Fibroblast of pulmonary artery (primary cell): ENCODE results near the gene ANKRD60.

ENCODE experiments used
- DNase-seq: peaks from one replicate; pipeline ENCODE4 v3.0.0-alpha.2; 2010; ENCODE audit warnings: low read depth
- H3K4me3 ChIP-seq: replicated peaks from 2 replicates; pipeline ENCODE4 v1.5.1; 2011; ENCODE audit warnings: low read depth, mild to moderate bottlenecking, control low read depth, low read length, moderate library complexity
- TF ChIP-seq, protein P1 (sequence below): IDR thresholded peaks from 2 replicates; pipeline ENCODE4 v1.5.1; 2011; ENCODE audit warnings: mild to moderate bottlenecking, control low read depth, low read length, inconsistent platforms; ENCODE audit errors: missing control alignments

Gene ANKRD60

DNA sequence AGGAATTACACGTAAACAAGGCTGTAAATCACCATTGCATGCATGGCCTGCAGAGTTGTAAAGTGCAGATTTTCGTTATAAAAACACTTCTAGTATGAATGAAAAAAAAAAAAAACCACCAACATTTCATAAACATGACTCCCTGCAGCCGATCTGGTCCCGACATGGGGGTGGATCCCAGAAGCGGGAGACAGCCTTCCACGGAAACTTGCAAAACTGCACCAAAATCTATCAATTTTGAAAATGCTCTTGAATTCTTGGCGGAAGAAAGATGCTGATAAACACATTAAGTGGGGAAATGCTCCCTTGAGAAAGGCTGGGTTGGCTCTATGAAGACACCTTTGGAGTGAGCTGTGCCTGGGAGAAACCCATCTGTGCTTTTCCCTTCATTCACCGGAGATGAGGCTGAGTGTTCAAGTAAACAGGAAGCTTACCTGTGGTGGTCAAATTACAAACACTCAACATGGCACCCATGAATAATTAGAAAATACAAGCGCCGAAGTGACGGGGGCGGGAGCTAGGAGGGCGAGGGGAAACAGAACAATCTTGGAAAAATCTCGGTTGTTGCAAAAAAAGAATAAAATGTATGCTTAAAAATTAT lies 845 bp upstream of the ANKRD60 start:
- DNase-seq = no peak
- peak overlapping the region; percentile 49 for H3K4me3 ChIP-seq
- TF ChIP-seq, protein P1, sequence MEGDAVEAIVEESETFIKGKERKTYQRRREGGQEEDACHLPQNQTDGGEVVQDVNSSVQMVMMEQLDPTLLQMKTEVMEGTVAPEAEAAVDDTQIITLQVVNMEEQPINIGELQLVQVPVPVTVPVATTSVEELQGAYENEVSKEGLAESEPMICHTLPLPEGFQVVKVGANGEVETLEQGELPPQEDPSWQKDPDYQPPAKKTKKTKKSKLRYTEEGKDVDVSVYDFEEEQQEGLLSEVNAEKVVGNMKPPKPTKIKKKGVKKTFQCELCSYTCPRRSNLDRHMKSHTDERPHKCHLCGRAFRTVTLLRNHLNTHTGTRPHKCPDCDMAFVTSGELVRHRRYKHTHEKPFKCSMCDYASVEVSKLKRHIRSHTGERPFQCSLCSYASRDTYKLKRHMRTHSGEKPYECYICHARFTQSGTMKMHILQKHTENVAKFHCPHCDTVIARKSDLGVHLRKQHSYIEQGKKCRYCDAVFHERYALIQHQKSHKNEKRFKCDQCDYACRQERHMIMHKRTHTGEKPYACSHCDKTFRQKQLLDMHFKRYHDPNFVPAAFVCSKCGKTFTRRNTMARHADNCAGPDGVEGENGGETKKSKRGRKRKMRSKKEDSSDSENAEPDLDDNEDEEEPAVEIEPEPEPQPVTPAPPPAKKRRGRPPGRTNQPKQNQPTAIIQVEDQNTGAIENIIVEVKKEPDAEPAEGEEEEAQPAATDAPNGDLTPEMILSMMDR = no peak

DNA sequence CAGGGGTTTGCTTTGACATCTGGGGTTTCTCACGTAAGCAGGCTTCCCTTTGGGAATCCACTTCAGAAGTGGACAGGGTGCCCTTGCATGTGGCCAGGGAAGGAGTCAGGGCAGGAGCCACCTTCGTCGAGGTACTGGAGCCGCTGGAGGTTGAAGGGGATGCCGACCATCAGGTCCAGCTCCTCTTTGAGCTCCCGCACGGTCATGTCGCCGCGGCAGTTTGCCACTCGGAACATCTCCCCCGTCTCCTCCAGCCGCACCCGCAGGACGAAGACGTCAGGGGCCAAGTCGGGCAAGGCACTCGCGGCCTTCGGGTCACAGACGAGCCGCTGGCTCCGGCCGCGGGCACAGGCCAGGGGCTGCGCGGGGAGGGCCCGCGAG lies 360 bp downstream of the ANKRD60 start:
- peak overlapping the region; percentile 36 for H3K4me3 ChIP-seq
- DNase-seq = no peak
- TF ChIP-seq, protein P1 = no peak

DNA sequence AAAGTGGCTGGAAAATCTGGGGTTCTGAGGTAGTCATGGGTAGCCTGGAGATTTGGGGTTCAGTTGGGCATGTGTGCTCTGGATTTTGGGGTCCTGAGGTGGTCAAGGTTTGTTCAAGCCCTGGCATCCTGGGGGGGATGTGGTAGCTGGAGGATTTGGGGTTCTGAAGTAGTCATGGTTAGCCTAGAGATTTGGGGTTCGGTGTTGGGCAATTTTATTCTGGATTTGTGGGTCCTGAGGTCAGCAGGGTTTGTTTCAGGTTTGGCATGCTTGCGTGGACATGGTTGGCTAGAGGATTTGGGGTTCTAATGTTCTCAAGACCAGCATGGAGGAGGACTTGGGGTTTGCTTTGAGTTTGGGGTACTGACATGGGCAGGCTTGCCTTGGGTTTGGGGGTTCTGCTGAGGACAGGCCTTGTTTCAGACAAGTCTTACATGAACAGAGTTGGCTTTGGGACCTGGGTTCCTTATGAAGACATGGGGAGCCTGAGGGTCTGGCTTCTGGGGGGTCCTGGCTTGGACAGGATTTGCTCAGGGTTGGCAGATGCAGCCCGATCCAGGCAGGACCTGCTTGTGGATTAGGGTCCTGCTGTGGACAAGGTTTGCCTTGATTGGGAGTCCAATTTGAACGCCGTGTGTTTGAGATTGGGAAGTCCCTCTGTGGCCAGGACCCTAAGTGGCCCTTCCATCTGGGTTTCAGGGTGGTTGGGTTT lies 906 bp downstream of the ANKRD60 start:
- DNase-seq = no peak
- TF ChIP-seq, protein P1 = no peak
- peak overlapping the region; percentile 36 for H3K4me3 ChIP-seq

DNA sequence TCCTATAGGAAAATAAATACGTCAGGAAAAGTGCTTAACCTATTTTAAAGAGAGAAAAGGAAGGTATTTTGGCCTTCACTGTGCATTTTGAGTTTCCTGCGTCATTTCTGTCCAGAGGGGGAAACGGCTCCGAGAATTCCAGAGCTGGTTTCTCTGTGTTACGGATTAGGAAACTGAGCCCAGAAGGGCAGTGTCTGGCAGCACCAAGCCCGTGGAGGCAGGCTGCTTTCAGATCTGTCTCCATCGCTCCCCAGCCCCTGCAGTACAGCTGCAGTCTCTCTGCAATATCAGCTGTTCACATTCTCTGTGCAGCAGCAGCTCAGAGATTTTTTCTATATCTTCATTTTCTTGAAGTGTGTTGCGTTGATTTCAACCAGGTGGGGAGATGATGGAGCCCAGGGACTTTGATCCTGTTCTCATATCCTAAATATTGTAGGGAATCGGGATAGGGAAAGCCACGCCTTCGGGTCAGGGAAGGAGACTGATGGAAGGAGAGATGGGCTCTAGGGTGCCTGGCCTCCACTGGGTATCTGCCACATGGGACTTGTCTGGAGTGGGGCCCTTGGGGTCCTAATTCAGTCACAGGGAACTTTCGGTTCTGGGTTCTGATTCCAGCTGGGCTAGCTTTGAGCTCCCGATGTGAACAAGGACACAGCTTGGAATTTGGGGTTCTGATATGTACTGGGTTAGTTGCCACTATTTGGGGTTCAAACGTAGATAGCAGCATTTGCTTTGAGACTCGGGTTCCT lies 2.8 kb downstream of the ANKRD60 start:
- H3K4me3 ChIP-seq = no peak overlapping the region
- TF ChIP-seq, protein P1 = no peak
- peak; percentile 31 for DNase-seq

DNA sequence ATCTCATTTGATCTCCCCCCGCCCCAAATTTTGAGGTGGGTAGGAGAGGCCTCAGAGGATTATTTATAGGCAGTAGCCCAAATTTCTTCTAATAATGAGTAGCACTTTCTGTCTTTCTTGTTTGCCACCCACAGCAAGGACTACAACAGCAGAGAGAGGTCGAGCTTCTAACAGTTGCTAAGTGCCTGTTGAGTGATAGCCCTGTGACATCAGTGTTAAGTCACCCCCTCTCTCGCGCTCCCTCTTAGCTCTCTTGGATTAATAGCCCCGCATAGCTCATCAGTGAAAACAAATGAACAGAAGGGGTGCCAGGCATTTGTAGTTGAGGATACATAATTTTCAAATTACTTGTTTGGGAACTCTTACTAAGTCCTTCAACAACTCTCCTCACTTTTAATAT lies 3.5 kb downstream of the ANKRD60 start:
- TF ChIP-seq, protein P1 = no peak
- no peak for DNase-seq

DNA sequence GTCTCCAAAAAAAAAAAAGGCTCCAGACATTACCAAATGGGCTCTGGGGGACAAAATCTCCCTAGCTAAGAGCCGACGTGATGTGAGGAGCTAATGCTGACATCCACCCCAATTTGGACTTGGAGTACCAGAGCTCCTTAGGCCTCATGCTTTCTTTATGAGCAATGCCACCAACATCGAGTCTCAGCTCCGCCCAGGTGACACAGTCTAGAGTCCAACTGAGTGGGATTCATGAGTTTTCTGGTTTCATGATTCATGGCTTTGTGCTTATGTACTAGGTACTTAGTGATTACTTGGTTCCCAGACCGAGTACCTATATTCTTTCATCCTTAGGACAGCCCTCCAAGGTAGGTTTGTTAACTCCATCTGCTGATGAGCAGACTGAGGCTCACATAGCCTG lies 4.4 kb downstream of the ANKRD60 start:
- no peak for DNase-seq
- no peak overlapping the region for H3K4me3 ChIP-seq
- TF ChIP-seq, protein P1 = no peak

More for the DNA sequence above, 3.5 kb downstream of the ANKRD60 start:
- H3K4me3 ChIP-seq = no peak overlapping the region
